ENCODE measurements around the gene GPR183.

- TF ChIP-seq CTCF (IDR thresholded peaks at IDR 0.05 in 2 of 3, conservative IDR thresholded peaks at IDR 0.05 in 1 of 3; ENCODE audit: borderline replicate concordance in 1 of 3, insufficient read depth in 1 of 3, low read depth in 2 of 3, low read length in 2 of 3): no peak
- no peak for TF ChIP-seq EZH2 (IDR thresholded peaks at IDR 0.05)
- no peak for TF ChIP-seq REST (IDR thresholded peaks at IDR 0.05; ENCODE audit: low read depth)
- no peak for TF ChIP-seq POLR2A (IDR thresholded peaks at IDR 0.05; ENCODE audit: borderline replicate concordance, extremely low read depth, insufficient read depth, insufficient read length)
- no peak for TF ChIP-seq POLR2AphosphoS5 (IDR thresholded peaks at IDR 0.05; ENCODE audit: low read depth, low read length)
- no peak for TF ChIP-seq RAD21 (IDR thresholded peaks at IDR 0.05; ENCODE audit: low read depth)
- TF ChIP-seq CBX3 (IDR thresholded peaks at IDR 0.05; ENCODE audit: low read depth): no peak
- TF ChIP-seq YY1 (IDR thresholded peaks at IDR 0.05; ENCODE audit: extremely low read depth, insufficient replicate concordance, low read depth, low read length): no peak
- no peak for TF ChIP-seq EZH2phosphoT487 (IDR thresholded peaks at IDR 0.05; ENCODE audit: borderline replicate concordance)
Observed at GRCh38 chr13:99295488-99296252, 11.5 kb downstream of the GPR183 start.

All from HCT116 (cell line).